PFSK-1 (cell line): ENCODE measurements around the gene SDHAF1.

Experiments
- FOXP2 ChIP-seq: optimal IDR thresholded peaks from 2 replicates; pipeline ENCODE3; 2011; ENCODE audit warnings: borderline replicate concordance, control low read depth, inconsistent platforms; ENCODE audit not compliant: insufficient read depth; ENCODE audit errors: extremely low read length, extremely low read depth
- POLR2AphosphoS5 ChIP-seq: IDR thresholded peaks from 2 replicates; pipeline ENCODE4 v1.6.1; 2012; ENCODE audit warnings: low read depth, mild to moderate bottlenecking, control low read depth, low read length, moderate library complexity
- SIN3A ChIP-seq: IDR thresholded peaks from 2 replicates; pipeline ENCODE4 v1.6.1; 2012; ENCODE audit warnings: mild to moderate bottlenecking, low read length, moderate library complexity, borderline replicate concordance; ENCODE audit not compliant: insufficient read depth
- TAF1 ChIP-seq: IDR thresholded peaks from 2 replicates; pipeline ENCODE4 v1.6.1; 2012; ENCODE audit warnings: low read length, control low read depth, borderline replicate concordance; ENCODE audit not compliant: insufficient read depth
- TF ChIP-seq, protein P1 (sequence below), 2 experiments: IDR thresholded peaks; 2 replicates each; pipeline versions ENCODE4 v1.6.1 to v1.8.0; 2011 to 2012; ENCODE audit warnings: low read depth in 2 of 2, low read length in 2 of 2, control low read depth in 1 of 2, inconsistent platforms in 1 of 2, mild to moderate bottlenecking in 1 of 2, moderate library complexity in 1 of 2; ENCODE audit not compliant: insufficient read depth in 1 of 2

SDHAF1 gene

DNA sequence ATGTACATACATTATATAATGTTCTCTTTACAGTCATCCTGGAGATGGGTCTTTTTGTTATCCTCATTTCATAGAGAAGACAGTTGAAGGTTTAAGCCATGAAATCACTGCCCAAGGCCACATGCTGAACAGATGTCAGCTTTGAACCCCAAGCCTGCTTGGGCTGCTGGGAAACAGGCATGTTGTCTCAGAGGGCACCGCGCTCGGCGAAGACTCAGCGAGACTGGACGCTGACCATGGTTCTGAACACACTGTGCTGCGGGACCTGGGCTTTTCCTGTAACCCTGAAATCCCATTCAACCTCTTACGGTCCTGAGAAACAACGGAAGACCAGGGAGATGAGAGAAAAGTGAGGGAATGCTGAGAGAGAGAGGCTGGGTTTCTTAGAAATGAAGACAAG lies 31.5 kb upstream of the SDHAF1 start:
- no peak for TF ChIP-seq FOXP2
- TF ChIP-seq, protein P1, sequence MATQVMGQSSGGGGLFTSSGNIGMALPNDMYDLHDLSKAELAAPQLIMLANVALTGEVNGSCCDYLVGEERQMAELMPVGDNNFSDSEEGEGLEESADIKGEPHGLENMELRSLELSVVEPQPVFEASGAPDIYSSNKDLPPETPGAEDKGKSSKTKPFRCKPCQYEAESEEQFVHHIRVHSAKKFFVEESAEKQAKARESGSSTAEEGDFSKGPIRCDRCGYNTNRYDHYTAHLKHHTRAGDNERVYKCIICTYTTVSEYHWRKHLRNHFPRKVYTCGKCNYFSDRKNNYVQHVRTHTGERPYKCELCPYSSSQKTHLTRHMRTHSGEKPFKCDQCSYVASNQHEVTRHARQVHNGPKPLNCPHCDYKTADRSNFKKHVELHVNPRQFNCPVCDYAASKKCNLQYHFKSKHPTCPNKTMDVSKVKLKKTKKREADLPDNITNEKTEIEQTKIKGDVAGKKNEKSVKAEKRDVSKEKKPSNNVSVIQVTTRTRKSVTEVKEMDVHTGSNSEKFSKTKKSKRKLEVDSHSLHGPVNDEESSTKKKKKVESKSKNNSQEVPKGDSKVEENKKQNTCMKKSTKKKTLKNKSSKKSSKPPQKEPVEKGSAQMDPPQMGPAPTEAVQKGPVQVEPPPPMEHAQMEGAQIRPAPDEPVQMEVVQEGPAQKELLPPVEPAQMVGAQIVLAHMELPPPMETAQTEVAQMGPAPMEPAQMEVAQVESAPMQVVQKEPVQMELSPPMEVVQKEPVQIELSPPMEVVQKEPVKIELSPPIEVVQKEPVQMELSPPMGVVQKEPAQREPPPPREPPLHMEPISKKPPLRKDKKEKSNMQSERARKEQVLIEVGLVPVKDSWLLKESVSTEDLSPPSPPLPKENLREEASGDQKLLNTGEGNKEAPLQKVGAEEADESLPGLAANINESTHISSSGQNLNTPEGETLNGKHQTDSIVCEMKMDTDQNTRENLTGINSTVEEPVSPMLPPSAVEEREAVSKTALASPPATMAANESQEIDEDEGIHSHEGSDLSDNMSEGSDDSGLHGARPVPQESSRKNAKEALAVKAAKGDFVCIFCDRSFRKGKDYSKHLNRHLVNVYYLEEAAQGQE (IDR thresholded peaks at IDR 0.05; ENCODE audit: insufficient read depth in 1 of 2, low read depth in 2 of 2, low read length in 2 of 2): peak; percentile 97 to 98

DNA sequence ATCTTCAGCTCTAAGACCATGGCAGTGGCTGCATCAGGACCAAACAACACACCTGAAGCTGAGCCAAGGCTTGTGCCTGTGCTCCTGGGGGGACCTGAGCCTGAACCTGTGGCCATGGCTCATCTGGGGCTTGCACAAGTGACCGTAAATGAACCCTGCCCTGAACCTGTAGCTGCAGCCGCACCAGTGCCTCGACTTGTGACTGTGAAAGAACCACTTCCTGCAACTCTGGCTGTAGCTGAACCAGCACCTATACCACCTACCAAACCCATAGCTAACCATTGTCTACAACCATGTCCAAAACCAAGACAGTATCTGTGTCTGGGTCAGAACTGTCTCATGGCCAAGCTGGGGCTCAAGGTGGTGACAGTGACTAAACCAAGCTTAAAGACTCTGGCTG lies 28.2 kb upstream of the SDHAF1 start:
- TF ChIP-seq TAF1: no peak
- no peak for TF ChIP-seq FOXP2
- TF ChIP-seq SIN3A: no peak
- no peak for TF ChIP-seq POLR2AphosphoS5
- TF ChIP-seq, protein P1 (IDR thresholded peaks at IDR 0.05; ENCODE audit: insufficient read depth in 1 of 2, low read depth in 2 of 2, low read length in 2 of 2): no peak

DNA sequence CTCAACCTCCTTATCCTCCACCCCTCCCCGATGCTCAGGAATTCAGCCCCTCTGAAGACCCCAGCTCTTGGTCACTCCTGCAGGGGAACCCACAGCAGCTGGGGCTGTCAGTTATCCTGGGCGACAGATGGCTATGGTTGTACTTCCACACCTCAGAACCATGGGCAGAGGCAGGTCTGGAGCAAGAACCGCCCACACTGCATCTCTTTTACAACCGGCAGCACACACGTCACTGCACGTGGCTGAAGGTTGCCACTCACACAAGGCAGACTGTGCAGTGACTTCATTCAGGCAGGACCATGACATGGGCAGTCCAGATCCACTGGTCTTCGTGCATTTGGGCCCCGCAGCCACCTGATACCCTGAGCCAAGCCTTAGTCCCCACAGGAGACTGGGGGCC lies 21.5 kb upstream of the SDHAF1 start:
- TF ChIP-seq, protein P1 (IDR thresholded peaks at IDR 0.05; ENCODE audit: insufficient read depth in 1 of 2, low read depth in 2 of 2, low read length in 2 of 2): peak; percentile 35 to 84; a peak in 2 of 4 replicates
- TF ChIP-seq SIN3A: no peak

DNA sequence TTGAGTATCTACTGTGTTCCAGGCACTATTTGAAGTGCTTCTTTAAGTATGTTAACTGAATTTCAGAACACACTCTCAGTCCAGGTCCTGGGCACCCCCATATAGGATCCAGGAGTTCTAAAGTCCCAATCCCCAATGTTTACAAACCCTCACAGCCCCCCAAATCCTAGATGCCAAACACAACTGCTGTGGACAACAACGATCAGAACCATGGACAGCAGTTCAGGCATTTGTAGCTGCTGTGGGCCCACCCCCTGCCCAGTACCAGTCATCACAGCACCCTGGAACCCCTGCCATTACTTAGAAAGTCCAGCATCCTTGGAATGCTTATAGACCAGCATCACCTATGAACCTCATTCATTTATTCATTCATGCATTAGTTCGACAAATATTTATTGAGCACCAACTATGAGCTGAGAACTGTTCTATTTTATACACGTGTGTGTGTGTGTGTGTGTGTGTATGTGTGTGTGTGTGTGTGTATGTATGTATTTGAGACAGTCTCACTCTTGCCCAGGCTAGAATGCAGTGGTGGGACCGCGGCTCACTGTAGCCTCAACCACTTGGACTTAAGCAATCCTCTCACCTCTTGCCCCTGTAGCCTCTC lies 19.3 kb upstream of the SDHAF1 start:
- TF ChIP-seq, protein P1 (IDR thresholded peaks at IDR 0.05; ENCODE audit: insufficient read depth in 1 of 2, low read depth in 2 of 2, low read length in 2 of 2): peak; percentile 94 to 99
- TF ChIP-seq TAF1 (no peak), POLR2AphosphoS5 (no peak)

DNA sequence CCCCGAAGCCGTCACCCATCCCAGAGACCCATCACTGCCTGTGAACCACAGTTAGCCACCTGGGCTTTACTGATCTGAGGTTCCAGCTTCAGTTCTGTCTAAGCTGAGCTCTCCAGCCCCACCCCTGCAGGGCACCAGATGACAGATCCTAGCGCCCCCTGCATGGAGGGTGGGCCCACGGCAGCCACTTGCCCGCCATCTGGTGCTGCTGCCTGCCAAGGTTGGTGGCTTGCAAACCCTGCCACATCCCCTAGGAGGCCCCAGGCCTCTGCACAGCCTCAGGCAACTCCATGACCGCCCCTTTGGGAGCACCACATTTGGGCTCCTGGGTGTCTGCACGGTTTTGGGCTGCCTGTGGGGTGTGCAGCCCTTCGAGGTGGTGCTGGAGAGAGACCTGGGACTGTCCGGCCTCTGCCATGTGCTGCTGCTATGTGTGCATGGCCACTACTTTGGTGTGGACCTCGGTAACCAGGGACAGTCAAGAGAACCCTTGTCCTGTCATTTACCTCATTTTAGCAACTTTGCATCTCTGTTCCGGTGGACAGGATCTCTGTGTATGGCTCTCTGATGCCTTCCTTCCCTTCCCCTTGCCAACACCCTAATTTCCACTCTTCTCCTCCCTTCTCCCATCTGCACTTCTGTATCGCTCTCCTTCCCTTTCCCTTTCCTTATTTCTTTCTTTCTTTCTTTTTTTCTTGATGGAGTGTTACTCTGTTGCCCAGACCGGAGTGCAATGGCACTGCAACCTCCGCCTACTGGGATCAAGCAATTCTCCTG lies 17.4 kb upstream of the SDHAF1 start:
- TF ChIP-seq POLR2AphosphoS5 (no peak), SIN3A (no peak), FOXP2 (no peak)
